ENCODE data around the gene MILR1.
"Not testable (repeated sequence)": the region's sequence is repeated elsewhere in the genome, so short reads cannot be mapped to it uniquely, and the experiment has no call there.

The MILR1 gene

GRCh38 chr17:64431534-64431933 lies 17.4 kb upstream of the MILR1 start:
- no peak overlapping the region for H2AFZ ChIP-seq (ENCODE audit: low read depth, low read length)
- peaks cover 4% of the 10 kb centered on the region for H3K27me3 ChIP-seq (ENCODE audit: insufficient read depth, low read length, poor library complexity)
- DNase-seq: no peak
- no peak for ATAC-seq (ENCODE audit: insufficient read depth, low read depth)
- H3K4me1 ChIP-seq (ENCODE audit: insufficient read depth, low read length): no peaks in the 10 kb centered on the region
- H3K27ac ChIP-seq (ENCODE audit: low read length): no peak overlapping the region
- peaks cover 10% of the 10 kb centered on the region for H3K9me3 ChIP-seq (ENCODE audit: insufficient read depth, low read length, severe bottlenecking)
- H4K20me1 ChIP-seq (ENCODE audit: insufficient read depth, low read length): no peaks in the 10 kb centered on the region
- H3K79me2 ChIP-seq (ENCODE audit: insufficient read depth, low read length): no peaks in the 10 kb centered on the region
- no peak overlapping the region for H3K9ac ChIP-seq (ENCODE audit: low read depth, low read length)
- TF ChIP-seq EZH2 (IDR thresholded peaks at IDR 0.05; ENCODE audit: borderline replicate concordance, low read depth, low read length, severe bottlenecking) (no peak), CTCF (IDR thresholded peaks at IDR 0.05; ENCODE audit: borderline replicate concordance, extremely low read depth, low read length, poor library complexity, severe bottlenecking) (no peak)
- no peak overlapping the region for H3K4me2 ChIP-seq (ENCODE audit: insufficient read depth, low read length)
- no peak overlapping the region for H3K4me3 ChIP-seq (ENCODE audit: low read depth in 1 of 2, low read length in 2 of 2)
- no peaks in the 10 kb centered on the region for H3K36me3 ChIP-seq (ENCODE audit: insufficient read depth, low read length)

GRCh38 chr17:64437944-64438525 lies 10.9 kb upstream of the MILR1 start:
- Histone ChIP-seq H3K36me3 (ENCODE audit: insufficient read depth, low read length) (no peaks in the 10 kb centered on the region), H3K9me3 (ENCODE audit: insufficient read depth, low read length, severe bottlenecking) (peaks cover 33% of the 10 kb centered on the region), H3K4me1 (ENCODE audit: insufficient read depth, low read length) (peaks cover 21% of the 10 kb centered on the region), H2AFZ (ENCODE audit: low read depth, low read length) (no peak overlapping the region), H3K27ac (ENCODE audit: low read length) (no peak overlapping the region), H3K4me3 (ENCODE audit: low read depth in 1 of 2, low read length in 2 of 2) (peak overlapping the region in 1 of 2 experiments; percentile 22; a peak in 1 of 4 replicates), H3K4me2 (ENCODE audit: insufficient read depth, low read length) (no peak overlapping the region), H4K20me1 (ENCODE audit: insufficient read depth, low read length) (no peaks in the 10 kb centered on the region), H3K79me2 (ENCODE audit: insufficient read depth, low read length) (no peaks in the 10 kb centered on the region), H3K27me3 (ENCODE audit: insufficient read depth, low read length, poor library complexity) (no peaks in the 10 kb centered on the region), H3K9ac (ENCODE audit: low read depth, low read length) (no peak overlapping the region)
- ATAC-seq (ENCODE audit: insufficient read depth, low read depth): no peak
- no peak for DNase-seq
- TF ChIP-seq EZH2 (IDR thresholded peaks at IDR 0.05; ENCODE audit: borderline replicate concordance, low read depth, low read length, severe bottlenecking): no peak
- TF ChIP-seq CTCF (IDR thresholded peaks at IDR 0.05; ENCODE audit: borderline replicate concordance, extremely low read depth, low read length, poor library complexity, severe bottlenecking): no peak

- H3K79me2 ChIP-seq (ENCODE audit: insufficient read depth, low read length); H3K4me3 ChIP-seq (ENCODE audit: low read depth in 1 of 2, low read length in 2 of 2); H4K20me1 ChIP-seq (ENCODE audit: insufficient read depth, low read length); H3K27ac ChIP-seq (ENCODE audit: low read length); H2AFZ ChIP-seq (ENCODE audit: low read depth, low read length); H3K4me2 ChIP-seq (ENCODE audit: insufficient read depth, low read length); H3K36me3 ChIP-seq (ENCODE audit: insufficient read depth, low read length); DNase-seq; H3K27me3 ChIP-seq (ENCODE audit: insufficient read depth, low read length, poor library complexity); ATAC-seq (ENCODE audit: insufficient read depth, low read depth); H3K9ac ChIP-seq (ENCODE audit: low read depth, low read length): not testable (repeated sequence)
- peaks cover 33% of the 10 kb centered on the region for H3K9me3 ChIP-seq (ENCODE audit: insufficient read depth, low read length, severe bottlenecking)
- peaks cover 24% of the 10 kb centered on the region for H3K4me1 ChIP-seq (ENCODE audit: insufficient read depth, low read length)
Observed at GRCh38 chr17:64439521-64439920, 9.4 kb upstream of the MILR1 start.

GRCh38 chr17:64439956-64440355 lies 9.0 kb upstream of the MILR1 start:
- Histone ChIP-seq H3K79me2 (ENCODE audit: insufficient read depth, low read length) (no peaks in the 10 kb centered on the region), H3K4me1 (ENCODE audit: insufficient read depth, low read length) (peaks cover 24% of the 10 kb centered on the region), H3K27ac (ENCODE audit: low read length) (no peak overlapping the region), H2AFZ (ENCODE audit: low read depth, low read length) (no peak overlapping the region), H4K20me1 (ENCODE audit: insufficient read depth, low read length) (no peaks in the 10 kb centered on the region), H3K9me3 (ENCODE audit: insufficient read depth, low read length, severe bottlenecking) (peaks cover 29% of the 10 kb centered on the region), H3K4me3 (ENCODE audit: low read depth in 1 of 2, low read length in 2 of 2) (no peak overlapping the region), H3K4me2 (ENCODE audit: insufficient read depth, low read length) (no peak overlapping the region), H3K9ac (ENCODE audit: low read depth, low read length) (no peak overlapping the region), H3K27me3 (ENCODE audit: insufficient read depth, low read length, poor library complexity) (no peaks in the 10 kb centered on the region), H3K36me3 (ENCODE audit: insufficient read depth, low read length) (no peaks in the 10 kb centered on the region)
- DNase-seq (no peak), ATAC-seq (ENCODE audit: insufficient read depth, low read depth) (no peak)
- TF ChIP-seq EZH2 (IDR thresholded peaks at IDR 0.05; ENCODE audit: borderline replicate concordance, low read depth, low read length, severe bottlenecking) (no peak), CTCF (IDR thresholded peaks at IDR 0.05; ENCODE audit: borderline replicate concordance, extremely low read depth, low read length, poor library complexity, severe bottlenecking) (no peak)
